Endothelial cell of umbilical vein (primary cell): Measurements from ENCODE around the gene SMIM33. TPM values are rescaled to one million over a fixed set of nuclear protein-coding genes. Genes with fewer than 3 reads are reported as not detected.

Experiments used
- BruUV-seq: library from RNA; stranded (reverse); fragments of 400-500 nt; replicated peaks from 2 replicates; lab custom pipeline; 2021; lab: Mats Ljungman, UMichigan
- CTCF ChIA-PET: fragments of 300-600, 350-600 bp; sonication (Branson Sonifier 250); formaldehyde crosslinking; loops from one replicate; lab custom pipeline; 2021; ENCODE audit warnings: antibody characterized with exemption, inconsistent platforms; lab: Charles Lee
- POLR2A ChIA-PET: fragments of 300-600, 350-600 bp; sonication (Branson Sonifier 250); formaldehyde crosslinking; loops from one replicate; lab custom pipeline; 2021; ENCODE audit warnings: antibody characterized with exemption, inconsistent platforms; lab: Charles Lee
- DNase-seq: peaks from one replicate; pipeline ENCODE4 v3.0.0-alpha.2; 2011; ENCODE audit warnings: low read depth, low spot score
- FAIRE-seq: peaks from 2 replicates; lab custom pipeline; 2011; peaks lifted over from hg19 to GRCh38; lab: Jason Lieb, UNC
- H2AFZ ChIP-seq: 2 replicates; pipeline ENCODE4 v1.6.0; 2012; ENCODE audit warnings: low read depth, low read length, control low read depth, inconsistent platforms
- H3K27ac ChIP-seq: 2 replicates; pipeline ENCODE4 v1.5.1; 2011; ENCODE audit warnings: low read depth, mild to moderate bottlenecking, control low read depth, low read length, moderate library complexity; ENCODE audit not compliant: insufficient read depth
- H3K27me3 ChIP-seq, 2 experiments: 2 replicates each; pipeline versions ENCODE4 v1.6.0 to v1.6.1; 2011; ENCODE audit warnings: low read length in 2 of 2, mixed read lengths in 1 of 2; ENCODE audit not compliant: control insufficient read depth in 2 of 2, insufficient read depth in 2 of 2
- H3K36me3 ChIP-seq, 2 experiments: 2 replicates in 1 of 2; 3 replicates in 1 of 2; pipeline ENCODE4 v1.5.1; 2011; ENCODE audit warnings: low read length in 2 of 2, mild to moderate bottlenecking in 1 of 2, moderate library complexity in 1 of 2; ENCODE audit not compliant: control insufficient read depth in 2 of 2, insufficient read depth in 2 of 2; ENCODE audit errors: extremely low read depth in 1 of 2
- H3K4me1 ChIP-seq: 3 replicates; pipeline ENCODE4 v1.5.1; 2011; ENCODE audit warnings: mild to moderate bottlenecking, low read length; ENCODE audit not compliant: control insufficient read depth, insufficient read depth; ENCODE audit errors: extremely low read depth
- H3K4me2 ChIP-seq: 2 replicates; pipeline ENCODE4 v1.6.1; 2011; ENCODE audit warnings: low read length, control low read depth, mixed read lengths; ENCODE audit not compliant: insufficient read depth
- H3K4me3 ChIP-seq, 3 experiments: fragments of 200-600 bp in 1 of 3; sonication (generic), shearing (Covaris generic) in 1 of 3; replicated peaks in 1 of 3; 2 replicates each; pipeline ENCODE4 v1.5.1; 2011 to 2016; ENCODE audit warnings: control low read depth in 3 of 3, low read length in 3 of 3, mild to moderate bottlenecking in 2 of 3, inconsistent platforms in 1 of 3, low read depth in 1 of 3, moderate library complexity in 1 of 3; ENCODE audit not compliant: insufficient read depth in 1 of 3
- H3K79me2 ChIP-seq: 2 replicates; pipeline ENCODE4 v1.6.0; 2012; ENCODE audit warnings: low read length, inconsistent platforms; ENCODE audit not compliant: control insufficient read depth, insufficient read depth
- H3K9ac ChIP-seq: replicated peaks from 2 replicates; pipeline ENCODE3; 2011; ENCODE audit warnings: low read length, control low read depth; ENCODE audit not compliant: insufficient read depth; ENCODE audit errors: extremely low read depth
- H3K9me1 ChIP-seq: replicated peaks from 3 replicates; pipeline ENCODE4 v1.6.0; 2011; ENCODE audit warnings: mild to moderate bottlenecking, low read length; ENCODE audit not compliant: control insufficient read depth, insufficient read depth; ENCODE audit errors: extremely low read depth
- H3K9me3 ChIP-seq: replicated peaks from 2 replicates; pipeline ENCODE4 v1.5.1; 2012; ENCODE audit warnings: low read length, inconsistent platforms; ENCODE audit not compliant: control insufficient read depth, insufficient read depth
- H4K20me1 ChIP-seq: replicated peaks from 2 replicates; pipeline ENCODE3; 2011; ENCODE audit warnings: mild to moderate bottlenecking, low read length; ENCODE audit not compliant: control insufficient read depth, insufficient read depth; ENCODE audit errors: extremely low read depth
- CTCF ChIP-seq, 2 donors: IDR thresholded peaks; 1 replicate in 1 of 2; 2 replicates in 1 of 2; pipeline ENCODE4 v1.5.1; 2011; ENCODE audit warnings: low read length in 2 of 2, mild to moderate bottlenecking in 2 of 2, moderate library complexity in 2 of 2, control low read depth in 1 of 2, inconsistent platforms in 1 of 2, low read depth in 1 of 2; ENCODE audit not compliant: insufficient read depth in 1 of 2; ENCODE audit errors: extremely low read depth in 1 of 2
- EZH2 ChIP-seq: IDR thresholded peaks from 2 replicates; pipeline ENCODE4 v1.6.1; 2012; ENCODE audit warnings: borderline replicate concordance, low read depth, mild to moderate bottlenecking, moderate library complexity, low read length, inconsistent platforms; ENCODE audit not compliant: severe bottlenecking
- FOS ChIP-seq: IDR thresholded peaks from 2 replicates; pipeline ENCODE4 v1.6.1; 2011; ENCODE audit warnings: mild to moderate bottlenecking, low read length, moderate library complexity, borderline replicate concordance; ENCODE audit not compliant: insufficient read depth
- GATA2 ChIP-seq: IDR thresholded peaks from 2 replicates; pipeline ENCODE4 v1.7.0; 2011; ENCODE audit warnings: low read depth, mild to moderate bottlenecking, moderate library complexity, mixed read lengths, low read length; ENCODE audit not compliant: insufficient read length, insufficient read depth
- JUN ChIP-seq: IDR thresholded peaks from 2 replicates; pipeline ENCODE4 v1.6.1; 2011; ENCODE audit warnings: borderline replicate concordance, low read depth; ENCODE audit not compliant: insufficient read length, insufficient read depth
- MAX ChIP-seq: IDR thresholded peaks from 2 replicates; pipeline ENCODE4 v1.6.1; 2011; ENCODE audit not compliant: insufficient read depth, insufficient read length
- MYC ChIP-seq: IDR thresholded peaks from one replicate; pipeline ENCODE4 v1.6.1; 2011; ENCODE audit warnings: mild to moderate bottlenecking, low read depth, low read length
- POLR2A ChIP-seq: IDR thresholded peaks from 2 replicates; pipeline ENCODE4 v1.6.1; 2012; ENCODE audit warnings: low read depth, mild to moderate bottlenecking, control low read depth, low read length
- POLR2AphosphoS5 ChIP-seq: IDR thresholded peaks from 2 replicates; pipeline ENCODE4 v1.6.1; 2012; ENCODE audit warnings: low read depth, mild to moderate bottlenecking, control low read depth, low read length, moderate library complexity; ENCODE audit not compliant: insufficient read depth
- dilution Hi-C: fragments of 300-500 bp; cut with MboI; formaldehyde crosslinking; loops from one replicate; pipeline ENCODE4 v1.15.0; 2019; ENCODE audit warnings: low sequenced_read_pairs; ENCODE audit not compliant: extremely low pct_ligation_motif_present
- intact Hi-C: fragments of 100-400 bp; cut with micrococcal nuclease; formaldehyde crosslinking; loops from one replicate; pipeline ENCODE4 v1.10.0; 2022
- polyA plus RNA-seq, 4 experiments: library from polyadenylated mRNA; depleted of rRNA in 3 of 4; stranded (reverse) in 3 of 4; unstranded in 1 of 4; fragments of >200 nt; gene quantifications; 2 replicates each; pipeline versions ENCODE4 v1.2.1 to v1.2.3, GENCODE V29; 2011 to 2012; ENCODE audit warnings: missing spikeins in 1 of 4
- total RNA-seq: library from RNA; stranded (reverse); gene quantifications from 2 replicates; pipeline ENCODE4 v1.2.3, GENCODE V29; 2021

The SMIM33 gene
- total and polyA plus RNA-seq, 2 donors (not counting 3 experiments of a cell fraction or from before 2014, with no cell fraction given): not detected

GRCh38 chr5:139461698-139462097 lies 9.1 kb upstream of the SMIM33 start:
- peak; percentile 91 for FAIRE-seq

More at GRCh38 chr5:139461698-139462097, 9.1 kb upstream of the SMIM33 start:
- peak overlapping the region; percentile 99 for H3K9ac ChIP-seq
- no TSS peak for BruUV-seq
- H3K9me1 ChIP-seq: no peaks in the 10 kb centered on the region
- POLR2A ChIA-PET: interaction anchor here (0.9 to 2.1 kb wide), 8 partner anchors 11 to 99 kb away, joined by 4 to 21 read pairs (median 8); partner anchors contain the start of genes DNAJC18, SPATA24, STING1 and UBE2D2
- H2AFZ ChIP-seq: no peak overlapping the region
- H3K4me3 ChIP-seq: peak overlapping the region; percentile 40 to 97 (median 87)
- dilution Hi-C loops: no loop called here
- H3K4me1 ChIP-seq: peaks cover 41% of the 10 kb centered on the region
- peak overlapping the region; percentile 96 for H3K4me2 ChIP-seq
- intact Hi-C loops: loop anchor here (1.0 kb wide), 6 partner anchors 12 to 100 kb away; partner anchors contain the start of genes STING1 and UBE2D2
- peaks cover 14 to 16% of the 10 kb centered on the region in 2 experiments for H3K36me3 ChIP-seq
- H3K9me3 ChIP-seq: no peaks in the 10 kb centered on the region
- H3K27ac ChIP-seq: peak overlapping the region; percentile 99
- H4K20me1 ChIP-seq: no peaks in the 10 kb centered on the region
- peaks cover 55% of the 10 kb centered on the region for H3K79me2 ChIP-seq
- no peak for TF ChIP-seq MAX
- TF ChIP-seq POLR2A: peak; percentile 97
- peak; percentile 93 for TF ChIP-seq FOS
- no peak for TF ChIP-seq GATA2
- peak; percentile 74 for TF ChIP-seq JUN
- TF ChIP-seq MYC: peak; percentile 63
- TF ChIP-seq EZH2: no peak
- TF ChIP-seq POLR2AphosphoS5: peak; percentile 98
- no peak for TF ChIP-seq CTCF (IDR thresholded peaks at IDR 0.05; ENCODE audit: extremely low read depth in 1 of 2, insufficient read depth in 1 of 2, low read depth in 1 of 2, low read length in 2 of 2)
- CTCF ChIA-PET: interaction anchor here (1.0 to 2.2 kb wide), 6 partner anchors 11 to 56 kb away, joined by 4 to 20 read pairs (median 6); partner anchors contain the start of gene STING1
- DNase-seq: peak; percentile 90
- no peaks in the 10 kb centered on the region for H3K27me3 ChIP-seq
